ENCODE measurements around the gene PTPRM.

DNA sequence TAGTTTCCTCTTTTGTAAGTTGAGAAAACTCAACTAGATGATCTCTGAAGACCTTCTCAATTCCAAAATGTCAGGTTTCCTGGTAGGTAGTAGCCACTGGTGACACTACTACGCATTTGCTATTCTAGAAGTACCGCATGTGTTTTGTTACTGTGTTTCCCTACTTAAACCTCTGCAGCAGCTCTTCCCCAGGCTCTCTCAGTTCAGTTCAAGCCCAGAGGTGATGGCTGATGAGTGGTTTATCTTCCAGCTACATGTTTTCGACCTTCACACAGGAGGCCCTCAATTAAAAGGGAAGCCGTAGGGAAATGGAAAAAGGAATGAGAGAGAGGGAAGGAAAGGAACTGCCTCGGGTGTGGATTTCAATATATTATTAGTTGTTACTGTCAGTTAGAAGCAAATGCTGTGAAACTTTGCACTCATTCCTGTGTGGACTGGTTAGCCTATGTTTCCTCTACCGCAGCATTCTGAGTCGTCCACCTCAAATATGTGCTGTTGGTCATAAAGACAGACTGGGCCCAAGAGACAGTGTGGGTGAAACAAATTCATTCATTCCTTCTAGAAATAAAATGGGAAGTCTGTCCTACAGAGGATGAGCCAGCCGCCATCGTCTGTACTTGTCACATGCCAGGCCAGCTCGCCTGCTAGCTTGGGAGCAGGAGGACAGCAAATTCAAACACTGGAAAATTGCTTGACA, 586.9 kb downstream of the PTPRM start:
- TF ChIP-seq CTCF (IDR thresholded peaks at IDR 0.05; ENCODE audit: low read depth, low read length, missing input control), result no peak
- no peak for TF ChIP-seq YY1 (IDR thresholded peaks at IDR 0.05)
- no peak for TF ChIP-seq GABPA (IDR thresholded peaks at IDR 0.05 in 1 of 2, conservative IDR thresholded peaks at IDR 0.05 in 1 of 2)
- no peak for TF ChIP-seq JUND (IDR thresholded peaks at IDR 0.05)
- no peak for TF ChIP-seq TAF1 (conservative IDR thresholded peaks at IDR 0.05)
- TF ChIP-seq RAD21 (IDR thresholded peaks at IDR 0.05), result no peak
